ENCODE measurements around the gene OSBP2. TPM values are rescaled to one million over a fixed set of nuclear protein-coding genes. Genes with fewer than 3 reads are reported as not detected.
"Not testable (repeated sequence)": the region's sequence is repeated elsewhere in the genome, so short reads cannot be mapped to it uniquely, and the experiment has no call there.

The OSBP2 gene
- total and polyA plus RNA-seq, 10 of the 15 experiments (the other 5 are each of a cell fraction or from before 2014, with no cell fraction given), result 0.11 to 7.7 (median 3.6) TPM

DNA sequence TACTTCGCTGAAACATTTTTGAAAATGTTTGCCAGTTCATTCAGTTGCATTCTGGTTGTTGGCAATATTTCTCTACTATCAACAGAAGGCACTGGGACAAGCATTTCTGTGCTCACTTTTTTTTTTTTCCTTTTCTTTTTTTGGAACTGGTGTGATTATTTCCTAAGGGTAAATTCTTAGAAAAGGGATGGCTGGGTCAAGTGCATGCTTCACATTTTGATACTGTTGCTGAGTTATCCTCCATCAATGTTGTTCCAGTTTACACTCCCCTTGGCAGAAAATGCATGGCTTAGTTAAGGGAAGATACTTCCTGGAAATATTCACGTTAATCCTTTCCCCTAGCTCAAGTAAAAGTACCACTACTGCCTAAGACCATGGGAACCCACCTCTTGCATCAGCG is 81.8 kb downstream of the OSBP2 start:
- Histone ChIP-seq H3K4me1 (ENCODE audit: control insufficient read depth, insufficient read depth, low read length) (no peaks in the 10 kb centered on the region), H2AFZ (ENCODE audit: control insufficient read depth, low read depth, low read length) (no peak overlapping the region), H3K27me3 (replicated peaks in 1 of 2; ENCODE audit: control insufficient read depth in 2 of 2, insufficient read depth in 2 of 2, low read length in 1 of 2) (no peaks in the 10 kb centered on the region), H3K9me3 (replicated peaks; ENCODE audit: control insufficient read depth, insufficient read depth, low read length) (no peaks in the 10 kb centered on the region; the same call in 2 of the 3 replicates), H3K4me2 (ENCODE audit: control insufficient read depth, insufficient read depth) (no peak overlapping the region), H3K9ac (ENCODE audit: control insufficient read depth, insufficient read depth, low read length) (no peak overlapping the region), H3K4me3 (no peak overlapping the region), H3K36me3 (ENCODE audit: control insufficient read depth in 2 of 2, insufficient read depth in 2 of 2, low read length in 1 of 2) (no peaks in the 10 kb centered on the region), H3K79me2 (ENCODE audit: control insufficient read depth, insufficient read depth, low read length) (no peaks in the 10 kb centered on the region), H4K20me1 (ENCODE audit: control insufficient read depth, insufficient read depth) (no peaks in the 10 kb centered on the region; the same call in 1 of the 2 replicates), H3K27ac (ENCODE audit: control insufficient read depth, insufficient read depth) (no peak overlapping the region)
- 19% methylated on average over 3 of the region's 3 CpGs for WGBS (ENCODE audit: insufficient coverage, insufficient replicate concordance, low lambda C conversion rate, missing lambda C conversion rate)
- no TSS peak for BruUV-seq (replicated peaks)
- SMC1A ChIA-PET (ENCODE audit: uncharacterized antibody, unreplicated experiment), result no interaction called here
- intact Hi-C loops (cut with micrococcal nuclease; ENCODE audit: unreplicated experiment) (no loop called here), in situ Hi-C loops (cut with MboI) (no loop called here)
- ATAC-seq (no peak), DNase-seq (ENCODE audit: low read depth, low spot score) (no peak), FAIRE-seq (no peak)
- CTCF ChIA-PET, result interaction anchor here (1.4 kb wide), 1 partner anchor 145 kb away, joined by 3 read pairs; no protein-coding TSS in a partner anchor
- POLR2A ChIA-PET, result no interaction called here
- RAD21 ChIA-PET (ENCODE audit: unreplicated experiment), result no interaction called here
- TF ChIP-seq SP1 (IDR thresholded peaks at IDR 0.05; ENCODE audit: low read depth, low read length), result no peak
- TF ChIP-seq, protein P1, sequence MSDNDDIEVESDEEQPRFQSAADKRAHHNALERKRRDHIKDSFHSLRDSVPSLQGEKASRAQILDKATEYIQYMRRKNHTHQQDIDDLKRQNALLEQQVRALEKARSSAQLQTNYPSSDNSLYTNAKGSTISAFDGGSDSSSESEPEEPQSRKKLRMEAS (IDR thresholded peaks at IDR 0.05; ENCODE audit: low read depth, low read length), result no peak
- no peak for TF ChIP-seq LARP7 (IDR thresholded peaks at IDR 0.05)
- no peak for TF ChIP-seq CHD1 (IDR thresholded peaks at IDR 0.05; ENCODE audit: low read depth, low read length)
- no peak for TF ChIP-seq NFYA (IDR thresholded peaks at IDR 0.05; ENCODE audit: borderline replicate concordance, low read depth, low read length)

DNA sequence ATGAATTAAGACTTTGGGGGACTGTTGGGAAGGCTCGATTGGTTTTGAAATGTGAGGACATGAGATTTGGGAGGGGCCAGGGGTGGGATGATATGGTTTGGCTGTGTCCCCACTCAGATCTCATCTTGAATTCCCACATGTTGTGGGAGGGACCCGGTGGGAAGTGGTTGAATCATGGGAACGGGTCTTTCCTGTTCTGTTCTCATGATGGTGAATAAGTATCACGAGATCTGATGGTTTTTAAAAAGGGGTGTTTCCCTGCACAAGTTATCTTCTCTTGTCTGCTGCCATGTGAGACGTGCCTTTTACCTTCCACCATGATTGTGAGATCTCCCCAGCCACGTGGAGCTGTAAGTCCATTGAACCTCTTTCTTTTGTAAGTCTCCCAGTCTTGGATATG is 82.5 kb downstream of the OSBP2 start:
- H3K36me3 ChIP-seq (ENCODE audit: control insufficient read depth in 2 of 2, insufficient read depth in 2 of 2, low read length in 1 of 2); POLR2A ChIA-PET; H3K9me3 ChIP-seq (replicated peaks; ENCODE audit: control insufficient read depth, insufficient read depth, low read length); H3K4me1 ChIP-seq (ENCODE audit: control insufficient read depth, insufficient read depth, low read length); H3K79me2 ChIP-seq (ENCODE audit: control insufficient read depth, insufficient read depth, low read length); FAIRE-seq; intact Hi-C loops (cut with micrococcal nuclease; ENCODE audit: unreplicated experiment); H3K9ac ChIP-seq (ENCODE audit: control insufficient read depth, insufficient read depth, low read length); H4K20me1 ChIP-seq (ENCODE audit: control insufficient read depth, insufficient read depth); BruUV-seq (replicated peaks); H3K4me2 ChIP-seq (ENCODE audit: control insufficient read depth, insufficient read depth); H2AFZ ChIP-seq (ENCODE audit: control insufficient read depth, low read depth, low read length); RAD21 ChIA-PET (ENCODE audit: unreplicated experiment); H3K4me3 ChIP-seq; DNase-seq (ENCODE audit: low read depth, low spot score); H3K27ac ChIP-seq (ENCODE audit: control insufficient read depth, insufficient read depth); in situ Hi-C loops (cut with MboI); H3K27me3 ChIP-seq (replicated peaks in 1 of 2; ENCODE audit: control insufficient read depth in 2 of 2, insufficient read depth in 2 of 2, low read length in 1 of 2); ATAC-seq: not testable (repeated sequence)
- SMC1A ChIA-PET (ENCODE audit: uncharacterized antibody, unreplicated experiment), result interaction anchor here (1.1 kb wide), 1 partner anchor 13 kb away, joined by 3 read pairs; no protein-coding TSS in a partner anchor
- CTCF ChIA-PET, result interaction anchor here (1.4 kb wide), 1 partner anchor 145 kb away, joined by 3 read pairs; no protein-coding TSS in a partner anchor
- 10% methylated on average over 6 of the region's 6 CpGs for WGBS (ENCODE audit: insufficient coverage, insufficient replicate concordance, low lambda C conversion rate, missing lambda C conversion rate)
